Purkinje cell (primary cell): ENCODE results near the gene TMEM18. TPM values are rescaled to one million over a fixed set of nuclear protein-coding genes. Genes with fewer than 3 reads are reported as not detected.

Experiments used
- polyA plus RNA-seq: library from polyadenylated mRNA; unstranded; fragments of >200 nt; fragmentation: Nextera tagmentation; gene quantifications from 2 replicates; pipeline ENCODE4 v1.2.1, GENCODE V29; 2014

The TMEM18 gene
- 88.7 and 103 TPM in 2 replicates for polyA plus RNA-seq

DNA sequence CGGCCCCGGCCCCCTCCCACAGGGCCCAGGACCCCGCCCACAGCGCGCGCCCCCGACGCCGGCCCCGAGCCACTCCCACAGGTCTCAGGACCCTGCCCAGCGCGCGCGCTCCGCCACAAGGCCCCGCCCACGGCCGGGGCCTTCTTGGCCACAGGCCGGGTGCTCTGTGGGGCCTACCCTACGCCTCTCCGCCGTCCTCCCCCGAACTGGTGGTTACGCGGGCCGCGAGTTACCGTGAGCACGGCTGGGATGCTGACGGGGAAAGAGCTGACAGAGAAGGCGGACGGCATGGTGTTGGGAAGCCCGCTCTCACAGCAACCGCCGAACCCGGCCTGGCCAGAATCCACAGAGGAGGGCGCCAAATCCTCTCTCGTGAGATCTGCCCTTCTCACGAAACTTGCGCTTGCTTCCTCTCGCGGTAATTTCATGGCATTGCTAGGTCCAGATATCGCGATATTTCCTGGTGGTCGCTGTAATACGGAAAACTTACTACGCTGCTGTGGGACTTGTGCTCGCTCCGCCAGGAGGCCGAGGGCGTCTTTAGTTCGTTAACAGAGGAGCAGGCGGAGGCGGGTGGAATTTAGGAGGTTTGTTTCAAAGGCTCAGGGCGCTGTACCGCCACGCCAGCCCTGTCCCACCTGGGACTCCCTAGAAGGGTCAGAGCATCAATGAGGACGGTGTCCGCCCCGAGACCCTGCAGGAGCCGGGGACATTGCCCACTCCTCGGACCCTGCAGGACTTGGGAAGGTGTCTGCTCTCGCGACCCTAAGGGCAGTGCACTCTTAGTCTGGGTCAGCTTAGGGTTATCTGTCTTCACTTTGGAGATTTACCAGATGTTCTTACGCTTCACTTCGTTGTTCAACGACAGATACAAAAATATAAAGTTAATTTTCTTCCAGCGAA is at the start of gene TMEM18:
Gene TMEM18, minus strand, starts transcription at position 351 of the 903 bp plus-strand sequence. Its CDS starts 61 bp downstream, at position 290.

